HG03095 (cell line): ENCODE data around the gene MPPED2.

Experiments
- ATAC-seq: cut with Tn5 transposase; IDR thresholded peaks from one replicate; pipeline ENCODE4 v1.9.1; 2021; ENCODE audit warnings: moderate library complexity; ENCODE audit not compliant: unreplicated experiment

Gene MPPED2

DNA sequence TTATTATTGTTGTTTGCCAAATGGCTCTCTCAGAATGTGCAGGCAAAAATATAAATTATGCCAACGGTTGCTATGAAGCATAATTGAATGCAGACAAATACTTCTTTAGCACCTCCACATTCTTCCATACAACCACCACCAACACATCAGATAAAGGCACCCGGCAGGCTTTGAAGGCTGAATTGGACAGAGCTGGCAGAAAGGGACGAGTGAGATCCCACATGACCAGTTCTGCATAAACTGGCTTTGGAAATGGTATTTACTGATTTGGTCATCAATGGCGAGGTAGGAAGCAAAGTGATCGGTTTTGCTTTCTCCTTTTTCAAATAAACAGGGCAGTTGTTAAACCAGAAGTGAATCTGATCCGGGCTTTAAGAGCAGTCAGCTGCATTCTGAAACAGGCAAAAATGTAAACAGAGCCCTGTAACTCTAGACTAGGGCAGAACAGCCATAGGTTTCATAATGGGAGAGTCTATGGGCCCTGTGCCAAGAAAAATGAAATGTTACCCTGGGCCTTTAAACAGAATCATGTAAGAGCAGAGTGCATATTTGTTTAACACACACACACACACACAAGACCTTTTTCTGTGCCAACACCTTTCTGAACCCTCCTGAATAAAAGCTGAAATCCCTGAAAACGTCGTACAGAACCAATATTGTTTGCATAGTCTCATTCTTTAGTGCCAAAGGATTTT lies 97.7 kb downstream of the MPPED2 start:
- no peak for ATAC-seq

- ATAC-seq = no peak
Measured at GRCh38 chr11:30487200-30487898, 98.8 kb downstream of the MPPED2 start.

DNA sequence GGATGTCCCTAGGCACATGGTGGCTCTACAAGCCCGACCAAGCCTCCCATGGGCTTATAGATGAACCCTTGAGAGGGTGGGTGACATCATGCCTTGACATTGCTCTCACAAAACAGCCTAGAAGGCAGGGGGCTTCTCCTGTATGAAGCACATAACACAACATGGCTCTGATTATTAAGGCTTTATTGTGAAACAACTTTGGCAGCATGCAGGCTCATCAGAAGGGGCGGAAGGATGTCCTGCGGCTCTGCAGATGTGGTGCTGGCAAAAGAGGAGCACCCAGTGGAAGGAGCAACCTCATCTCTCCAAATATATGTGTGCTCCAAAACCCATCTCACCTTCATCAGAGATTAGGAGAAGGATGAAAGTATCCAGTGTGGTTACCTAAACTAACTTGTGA lies 100.4 kb downstream of the MPPED2 start:
- ATAC-seq = no peak

GRCh38 chr11:30485222-30485621 lies 100.9 kb downstream of the MPPED2 start:
- no peak for ATAC-seq

GRCh38 chr11:30483056-30483455 lies 103.1 kb downstream of the MPPED2 start:
- no peak for ATAC-seq

DNA sequence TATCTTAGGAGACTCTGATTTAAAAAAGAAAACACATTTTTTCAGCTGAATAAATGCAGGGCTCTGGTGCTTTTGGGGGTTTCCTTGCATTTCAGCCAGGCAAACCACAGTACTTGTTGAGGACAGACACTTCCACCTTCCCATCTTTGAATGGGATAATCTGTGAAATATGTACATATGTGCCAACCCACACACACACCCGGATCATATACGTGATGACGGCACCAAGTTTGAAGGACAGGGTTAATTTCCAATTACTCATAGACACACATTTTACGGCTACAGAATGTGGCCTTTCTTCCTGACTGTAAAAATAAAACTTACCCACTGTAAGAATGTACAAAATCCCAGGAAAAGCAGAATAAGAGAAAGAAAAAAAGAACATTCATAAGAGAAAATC lies 104.4 kb downstream of the MPPED2 start:
- no peak for ATAC-seq

GRCh38 chr11:30481330-30481729 lies 104.8 kb downstream of the MPPED2 start:
- ATAC-seq = no peak

- ATAC-seq = no peak
Measured at GRCh38 chr11:30479899-30480298, 106.3 kb downstream of the MPPED2 start.

- ATAC-seq = no peak
Measured at GRCh38 chr11:30478923-30479322, 107.2 kb downstream of the MPPED2 start.

DNA sequence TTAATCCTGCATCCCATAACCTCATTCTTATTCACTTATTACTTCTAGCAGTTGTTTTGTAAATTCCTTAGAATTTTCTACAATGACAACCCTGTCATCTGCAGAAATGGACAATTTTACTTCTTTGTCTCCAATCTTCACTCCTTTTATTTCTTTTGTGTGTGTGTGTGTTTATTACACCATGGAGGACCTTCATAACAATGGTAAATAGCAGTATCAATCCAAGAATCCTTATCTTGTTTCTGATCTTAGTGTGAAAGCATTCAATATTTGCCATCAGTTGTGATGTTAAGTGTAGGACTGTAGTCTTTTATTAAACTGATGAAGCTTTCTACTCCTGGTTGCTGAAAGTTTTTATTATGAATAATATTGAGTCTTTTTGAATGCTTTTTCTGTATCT lies 109.1 kb downstream of the MPPED2 start:
- no peak for ATAC-seq

DNA sequence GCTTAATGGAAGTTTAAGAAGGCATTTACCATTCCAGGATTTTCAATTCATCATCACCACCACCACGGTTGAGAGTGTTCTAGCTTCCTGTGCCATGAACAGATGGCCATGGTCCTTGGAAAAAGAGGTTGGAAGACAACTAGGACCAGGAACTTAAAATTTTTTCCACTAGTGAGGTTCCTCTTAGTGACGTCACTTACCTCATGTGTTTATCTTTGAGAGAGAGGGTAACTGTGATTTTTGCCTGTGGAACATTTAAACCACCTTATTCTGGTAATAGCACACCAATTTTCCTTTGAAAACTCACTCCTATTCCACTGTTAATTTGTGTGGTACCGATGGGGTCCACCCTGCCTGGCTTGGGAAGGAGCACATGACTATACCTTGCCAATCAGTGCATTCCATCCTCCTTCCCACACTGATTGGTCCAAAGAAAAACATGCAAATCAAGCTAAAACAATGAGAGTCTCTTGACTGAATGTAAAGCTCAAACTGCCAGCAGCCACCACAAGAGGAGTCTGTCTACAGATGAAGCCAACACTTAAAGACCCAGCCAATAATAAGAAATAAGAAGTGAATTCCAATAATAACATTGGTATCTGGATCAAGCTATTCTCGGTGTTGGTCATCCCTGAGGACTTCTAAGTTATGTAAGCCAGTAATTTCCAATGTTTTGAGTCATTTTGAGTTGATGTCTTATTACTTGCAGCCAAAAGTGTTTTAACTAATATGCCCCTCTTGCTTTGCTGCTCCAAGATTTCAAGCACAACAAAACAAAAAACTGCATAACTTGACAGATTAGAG lies 111.8 kb downstream of the MPPED2 start:
- no peak for ATAC-seq

DNA sequence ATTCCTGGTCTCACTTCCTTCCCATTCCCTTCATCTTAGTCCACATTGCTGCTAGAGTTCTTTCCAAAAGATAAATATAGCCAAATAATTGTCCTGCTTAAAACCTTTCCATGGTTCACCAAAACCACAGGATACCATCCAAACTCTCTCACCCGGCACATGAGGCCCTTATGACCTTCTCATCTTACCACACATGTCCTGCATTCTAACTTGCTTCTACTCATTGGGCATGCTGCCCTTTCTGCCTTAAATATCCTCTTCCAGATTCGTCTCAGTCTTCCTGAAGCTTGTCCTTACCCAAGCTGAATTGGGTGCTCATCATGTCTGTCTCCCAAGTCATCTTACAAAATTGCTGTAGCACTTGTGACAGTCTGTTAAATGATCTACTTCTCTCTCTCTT lies 114.9 kb downstream of the MPPED2 start:
- no peak for ATAC-seq

DNA sequence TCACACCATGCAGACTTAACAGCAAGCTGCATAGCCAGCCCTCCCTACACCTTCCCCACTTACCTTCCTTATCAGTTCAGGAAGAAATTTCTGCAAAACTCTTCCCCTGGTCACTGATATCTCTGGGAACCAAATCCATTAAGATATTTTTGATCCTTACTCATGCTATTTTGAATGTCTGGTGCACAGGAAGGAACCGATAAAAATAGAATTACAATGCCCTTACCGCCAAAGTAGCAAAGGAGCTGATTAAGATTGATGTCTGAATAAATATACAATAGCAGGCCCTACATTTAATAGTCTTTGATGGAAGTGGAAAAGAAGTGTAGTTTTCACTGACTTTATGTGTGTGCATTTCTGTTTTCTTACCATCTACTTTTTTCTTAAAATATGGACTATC lies 117.3 kb downstream of the MPPED2 start:
- no peak for ATAC-seq

DNA sequence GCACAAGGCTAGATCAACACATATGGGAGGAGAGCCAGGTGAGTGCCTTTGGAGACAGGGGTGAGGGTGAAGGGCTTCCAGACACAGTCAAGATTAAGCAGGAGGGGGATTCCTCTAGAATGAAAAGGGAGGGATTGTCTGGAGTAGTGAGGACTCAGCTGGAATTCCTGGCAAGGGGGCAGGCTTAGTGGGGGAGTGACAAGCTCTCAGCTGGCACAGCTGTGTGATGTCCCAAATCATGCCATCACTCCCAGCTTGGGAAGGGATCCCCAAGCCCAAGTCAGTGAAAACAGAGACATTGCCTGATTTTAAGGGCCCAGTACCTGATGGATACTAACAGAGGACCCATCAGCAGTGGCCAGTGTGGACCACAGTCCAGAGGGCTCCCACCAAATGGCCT lies 119.0 kb downstream of the MPPED2 start:
- ATAC-seq = no peak

- ATAC-seq = no peak
Measured at GRCh38 chr11:30465623-30466022, 120.5 kb downstream of the MPPED2 start.

- ATAC-seq = no peak
Measured at GRCh38 chr11:30465192-30465591, 121.0 kb downstream of the MPPED2 start.

DNA sequence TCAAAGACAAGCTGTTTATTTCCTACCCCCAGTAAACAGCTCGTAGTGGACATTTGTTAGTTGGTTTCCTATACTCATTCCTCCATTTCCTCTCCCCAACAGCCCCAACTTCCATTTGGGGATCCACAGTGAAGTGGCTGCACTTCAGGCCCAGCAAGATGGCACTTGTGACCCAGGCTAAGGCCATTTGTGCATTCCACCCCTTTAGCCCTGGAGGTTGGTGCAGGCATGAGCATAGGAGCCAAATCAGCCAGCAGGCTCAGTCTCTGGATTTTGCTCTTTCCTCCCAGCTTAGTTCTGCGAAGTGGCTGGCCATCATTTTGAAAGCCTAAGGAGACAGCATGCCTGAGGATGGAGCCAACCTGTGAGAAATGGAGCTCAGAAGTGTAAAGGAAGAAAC lies 122.9 kb downstream of the MPPED2 start:
- no peak for ATAC-seq

DNA sequence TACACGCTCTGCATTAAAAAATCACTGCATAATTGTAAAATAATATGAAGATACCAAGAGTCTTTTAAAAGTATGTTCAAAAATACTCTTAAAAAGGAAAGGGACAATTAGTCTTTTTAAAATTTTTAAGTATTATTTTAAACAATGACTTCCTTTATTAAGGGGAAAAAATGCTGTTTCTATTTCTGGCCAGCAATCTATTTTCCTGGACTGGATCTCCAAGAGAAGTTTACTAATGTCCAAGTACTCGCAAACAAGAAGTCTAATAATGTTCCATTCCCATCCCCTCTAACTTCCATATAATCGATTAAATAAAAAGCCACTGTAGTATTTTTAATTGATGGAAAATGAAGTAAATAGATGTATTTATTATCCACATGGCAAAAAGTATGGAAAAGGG lies 123.7 kb downstream of the MPPED2 start:
- ATAC-seq = no peak

GRCh38 chr11:30459821-30460220 lies 126.3 kb downstream of the MPPED2 start:
- ATAC-seq = no peak

- ATAC-seq = no peak
Measured at GRCh38 chr11:30459306-30459705, 126.8 kb downstream of the MPPED2 start.

DNA sequence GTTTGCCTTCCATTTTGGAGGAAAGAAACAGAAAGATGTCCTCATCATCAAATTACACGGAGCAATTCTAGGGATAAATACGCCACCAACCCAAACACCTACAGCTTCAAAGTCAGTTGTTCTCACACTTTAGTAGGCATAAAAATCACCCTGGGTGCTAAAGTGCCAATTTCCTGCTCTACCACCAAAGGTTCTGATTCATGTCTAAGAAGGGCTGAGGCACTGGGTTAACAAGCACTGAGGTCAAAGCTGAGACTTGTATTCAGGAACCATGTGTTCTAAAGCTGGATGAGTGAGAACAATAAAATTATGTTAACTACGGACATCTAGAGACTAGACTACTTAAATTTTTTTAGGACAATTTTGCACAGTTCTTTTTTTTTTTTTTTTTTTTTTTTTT lies 127.6 kb downstream of the MPPED2 start:
- ATAC-seq = no peak

DNA sequence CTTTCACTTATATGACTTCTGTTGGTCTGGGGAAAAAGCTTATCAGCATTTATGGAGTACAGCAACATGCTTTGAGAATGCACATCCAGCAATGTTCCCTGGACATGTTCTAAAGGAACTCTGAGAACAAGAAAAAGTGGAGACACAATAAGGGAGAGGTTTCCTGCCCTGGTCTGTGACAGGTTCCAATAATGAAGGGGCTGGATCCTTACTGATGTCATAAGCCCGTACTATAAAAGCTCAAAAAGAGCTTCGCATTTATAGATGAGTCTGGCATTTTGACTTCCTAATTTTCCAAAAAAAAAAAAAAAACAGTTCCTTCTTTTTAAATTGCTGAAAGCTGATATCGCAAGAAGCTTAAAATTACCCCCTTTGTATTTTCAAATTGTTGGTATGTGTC lies 129.1 kb downstream of the MPPED2 start:
- no peak for ATAC-seq
